ENCODE results near the gene PRMT1. TPM values are rescaled to one million over a fixed set of nuclear protein-coding genes. Genes with fewer than 3 reads are reported as not detected.

PRMT1 gene
- total and polyA plus RNA-seq, 9 of the 15 experiments (the other 6 are each of a cell fraction or from before 2014, with no cell fraction given) = 13.3 to 464 (median 326) TPM

- TF ChIP-seq ARNT (IDR thresholded peaks at IDR 0.05) (no peak), SMAD4 (CRISPR knock-in tag; conservative IDR thresholded peaks at IDR 0.05) (0 out of 2 replicates have a peak, but pooled peaks have one; percentile 31), SMARCE1 (IDR thresholded peaks at IDR 0.05) (peak; percentile 35; the same call in 1 of the 2 replicates), ZNF695 (CRISPR knock-in tag; IDR thresholded peaks at IDR 0.05) (no peak), TCF7L2 (IDR thresholded peaks at IDR 0.05; ENCODE audit: low read depth, low read length) (0 out of 2 replicates have a peak, but pooled peaks have one; percentile 12), USF1 (CRISPR knock-in tag; IDR thresholded peaks at IDR 0.05) (peak; percentile 46; the same call in 1 of the 2 replicates), ZNF24 (IDR thresholded peaks at IDR 0.05) (peak; percentile 96), ZNF707 (CRISPR knock-in tag; conservative IDR thresholded peaks at IDR 0.05) (no peak), MEIS2 (IDR thresholded peaks at IDR 0.05; ENCODE audit: partially characterized antibody) (peak; percentile 87), BMI1 (IDR thresholded peaks at IDR 0.05; ENCODE audit: low read length) (no peak), CBFB (CRISPR knock-in tag; IDR thresholded peaks at IDR 0.05) (0 out of 2 replicates have a peak, but pooled peaks have one; percentile 27), ELF4 (CRISPR knock-in tag; IDR thresholded peaks at IDR 0.05) (peak; percentile 58), HDGF (IDR thresholded peaks at IDR 0.05) (no peak)
- TF ChIP-seq, protein P1, sequence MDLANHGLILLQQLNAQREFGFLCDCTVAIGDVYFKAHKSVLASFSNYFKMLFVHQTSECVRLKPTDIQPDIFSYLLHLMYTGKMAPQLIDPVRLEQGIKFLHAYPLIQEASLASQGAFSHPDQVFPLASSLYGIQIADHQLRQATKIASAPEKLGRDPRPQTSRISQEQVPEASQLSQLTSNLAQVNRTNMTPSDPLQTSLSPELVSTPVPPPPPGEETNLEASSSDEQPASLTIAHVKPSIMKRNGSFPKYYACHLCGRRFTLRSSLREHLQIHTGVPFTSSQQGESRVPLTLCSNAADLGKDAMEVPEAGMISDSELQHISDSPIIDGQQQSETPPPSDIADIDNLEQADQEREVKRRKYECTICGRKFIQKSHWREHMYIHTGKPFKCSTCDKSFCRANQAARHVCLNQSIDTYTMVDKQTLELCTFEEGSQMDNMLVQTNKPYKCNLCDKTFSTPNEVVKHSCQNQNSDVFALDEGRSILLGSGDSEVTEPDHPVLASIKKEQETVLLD (IDR thresholded peaks at IDR 0.05) = peak; percentile 98
- TF ChIP-seq, protein P2, sequence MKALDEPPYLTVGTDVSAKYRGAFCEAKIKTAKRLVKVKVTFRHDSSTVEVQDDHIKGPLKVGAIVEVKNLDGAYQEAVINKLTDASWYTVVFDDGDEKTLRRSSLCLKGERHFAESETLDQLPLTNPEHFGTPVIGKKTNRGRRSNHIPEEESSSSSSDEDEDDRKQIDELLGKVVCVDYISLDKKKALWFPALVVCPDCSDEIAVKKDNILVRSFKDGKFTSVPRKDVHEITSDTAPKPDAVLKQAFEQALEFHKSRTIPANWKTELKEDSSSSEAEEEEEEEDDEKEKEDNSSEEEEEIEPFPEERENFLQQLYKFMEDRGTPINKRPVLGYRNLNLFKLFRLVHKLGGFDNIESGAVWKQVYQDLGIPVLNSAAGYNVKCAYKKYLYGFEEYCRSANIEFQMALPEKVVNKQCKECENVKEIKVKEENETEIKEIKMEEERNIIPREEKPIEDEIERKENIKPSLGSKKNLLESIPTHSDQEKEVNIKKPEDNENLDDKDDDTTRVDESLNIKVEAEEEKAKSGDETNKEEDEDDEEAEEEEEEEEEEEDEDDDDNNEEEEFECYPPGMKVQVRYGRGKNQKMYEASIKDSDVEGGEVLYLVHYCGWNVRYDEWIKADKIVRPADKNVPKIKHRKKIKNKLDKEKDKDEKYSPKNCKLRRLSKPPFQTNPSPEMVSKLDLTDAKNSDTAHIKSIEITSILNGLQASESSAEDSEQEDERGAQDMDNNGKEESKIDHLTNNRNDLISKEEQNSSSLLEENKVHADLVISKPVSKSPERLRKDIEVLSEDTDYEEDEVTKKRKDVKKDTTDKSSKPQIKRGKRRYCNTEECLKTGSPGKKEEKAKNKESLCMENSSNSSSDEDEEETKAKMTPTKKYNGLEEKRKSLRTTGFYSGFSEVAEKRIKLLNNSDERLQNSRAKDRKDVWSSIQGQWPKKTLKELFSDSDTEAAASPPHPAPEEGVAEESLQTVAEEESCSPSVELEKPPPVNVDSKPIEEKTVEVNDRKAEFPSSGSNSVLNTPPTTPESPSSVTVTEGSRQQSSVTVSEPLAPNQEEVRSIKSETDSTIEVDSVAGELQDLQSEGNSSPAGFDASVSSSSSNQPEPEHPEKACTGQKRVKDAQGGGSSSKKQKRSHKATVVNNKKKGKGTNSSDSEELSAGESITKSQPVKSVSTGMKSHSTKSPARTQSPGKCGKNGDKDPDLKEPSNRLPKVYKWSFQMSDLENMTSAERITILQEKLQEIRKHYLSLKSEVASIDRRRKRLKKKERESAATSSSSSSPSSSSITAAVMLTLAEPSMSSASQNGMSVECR (CRISPR knock-in tag; IDR thresholded peaks at IDR 0.05) = peak; percentile 12; the same call in 1 of the 2 replicates
- TF ChIP-seq, protein P3, sequence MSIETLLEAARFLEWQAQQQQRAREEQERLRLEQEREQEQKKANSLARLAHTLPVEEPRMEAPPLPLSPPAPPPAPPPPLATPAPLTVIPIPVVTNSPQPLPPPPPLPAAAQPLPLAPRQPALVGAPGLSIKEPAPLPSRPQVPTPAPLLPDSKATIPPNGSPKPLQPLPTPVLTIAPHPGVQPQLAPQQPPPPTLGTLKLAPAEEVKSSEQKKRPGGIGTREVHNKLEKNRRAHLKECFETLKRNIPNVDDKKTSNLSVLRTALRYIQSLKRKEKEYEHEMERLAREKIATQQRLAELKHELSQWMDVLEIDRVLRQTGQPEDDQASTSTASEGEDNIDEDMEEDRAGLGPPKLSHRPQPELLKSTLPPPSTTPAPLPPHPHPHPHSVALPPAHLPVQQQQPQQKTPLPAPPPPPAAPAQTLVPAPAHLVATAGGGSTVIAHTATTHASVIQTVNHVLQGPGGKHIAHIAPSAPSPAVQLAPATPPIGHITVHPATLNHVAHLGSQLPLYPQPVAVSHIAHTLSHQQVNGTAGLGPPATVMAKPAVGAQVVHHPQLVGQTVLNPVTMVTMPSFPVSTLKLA (conservative IDR thresholded peaks at IDR 0.05) = peak; percentile 75 to 79
These were observed 11.5 kb upstream of the PRMT1 start, which contains the start of the genes BCL2L12 and IRF3 (continued) for GRCh38 chr19:49665351-49666119.
